Tibial nerve (tissue), 4 donors: ENCODE measurements around the gene CALM1. TPM values are rescaled to one million over a fixed set of nuclear protein-coding genes. Genes with fewer than 3 reads are reported as not detected.

Source experiments
- DNase-seq, 2 donors: peaks; one replicate each; pipeline ENCODE4 v3.0.0-alpha.2; 2019; ENCODE audit warnings: low spot score in 2 of 2
- H3K27ac ChIP-seq, 4 donors: fragments of 200-600 bp; sonication (generic) in 3 of 4; one replicate each; pipeline ENCODE4 v1.5.1; 2017 to 2019; ENCODE audit warnings: mild to moderate bottlenecking in 1 of 4
- H3K27me3 ChIP-seq, 2 donors: fragments of 200-600 bp; sonication (generic) in 1 of 2; one replicate each; pipeline versions ENCODE4 v1.5.1 to v1.6.0; 2017 to 2019
- H3K36me3 ChIP-seq, 3 donors: fragments of 200-600 bp; sonication (generic); one replicate each; pipeline ENCODE4 v1.5.1; 2018 to 2019
- H3K4me1 ChIP-seq, 4 donors: fragments of 200-600 bp; sonication (generic) in 3 of 4; one replicate each; pipeline ENCODE4 v1.5.1; 2017 to 2019
- H3K4me3 ChIP-seq, 4 donors: fragments of 200-600 bp; sonication (generic) in 3 of 4; one replicate each; pipeline ENCODE4 v1.5.1; 2017 to 2019; ENCODE audit warnings: mild to moderate bottlenecking in 1 of 4, moderate library complexity in 1 of 4
- H3K9me3 ChIP-seq, 4 donors: fragments of 200-600 bp; sonication (generic) in 3 of 4; one replicate each; pipeline ENCODE4 v1.5.1; 2017 to 2019
- EP300 ChIP-seq, 2 donors: sonication (generic); formaldehyde crosslinking; IDR thresholded peaks; one replicate each; pipeline ENCODE4 v1.6.1; 2017; ENCODE audit warnings: antibody characterized with exemption in 2 of 2, mild to moderate bottlenecking in 1 of 2
- POLR2A ChIP-seq, 2 donors: fragments of 450-650 bp; IDR thresholded peaks; one replicate each; pipeline ENCODE4 v1.6.1; 2017; ENCODE audit warnings: antibody characterized with exemption in 2 of 2, mild to moderate bottlenecking in 2 of 2, moderate library complexity in 2 of 2
- WGBS, 2 donors: methylation state at CpG; one replicate each; pipeline ENCODE4 v1.1.5; 2018; 5-methylcytosine and 5-hydroxymethylcytosine counted together
- total RNA-seq, 4 donors: library from RNA; depleted of rRNA; stranded (reverse); fragments of >200 nt; gene quantifications; one replicate each; pipeline ENCODE4 v1.1.0, GENCODE V29; 2016
- TF ChIP-seq, protein P1 (sequence below), 5 experiments: fragments of 200-600 bp in 3 of 5; fragments of 450-650 bp in 2 of 5; sonication (generic) in 3 of 5; IDR thresholded peaks; one replicate each; pipeline ENCODE4 v1.5.1; 2016 to 2019; ENCODE audit warnings: antibody characterized with exemption in 5 of 5, mild to moderate bottlenecking in 3 of 5, moderate library complexity in 2 of 5

The CALM1 gene
- total RNA-seq, 4 donors from 2014 or later, result 117 to 209 (median 165) TPM

DNA sequence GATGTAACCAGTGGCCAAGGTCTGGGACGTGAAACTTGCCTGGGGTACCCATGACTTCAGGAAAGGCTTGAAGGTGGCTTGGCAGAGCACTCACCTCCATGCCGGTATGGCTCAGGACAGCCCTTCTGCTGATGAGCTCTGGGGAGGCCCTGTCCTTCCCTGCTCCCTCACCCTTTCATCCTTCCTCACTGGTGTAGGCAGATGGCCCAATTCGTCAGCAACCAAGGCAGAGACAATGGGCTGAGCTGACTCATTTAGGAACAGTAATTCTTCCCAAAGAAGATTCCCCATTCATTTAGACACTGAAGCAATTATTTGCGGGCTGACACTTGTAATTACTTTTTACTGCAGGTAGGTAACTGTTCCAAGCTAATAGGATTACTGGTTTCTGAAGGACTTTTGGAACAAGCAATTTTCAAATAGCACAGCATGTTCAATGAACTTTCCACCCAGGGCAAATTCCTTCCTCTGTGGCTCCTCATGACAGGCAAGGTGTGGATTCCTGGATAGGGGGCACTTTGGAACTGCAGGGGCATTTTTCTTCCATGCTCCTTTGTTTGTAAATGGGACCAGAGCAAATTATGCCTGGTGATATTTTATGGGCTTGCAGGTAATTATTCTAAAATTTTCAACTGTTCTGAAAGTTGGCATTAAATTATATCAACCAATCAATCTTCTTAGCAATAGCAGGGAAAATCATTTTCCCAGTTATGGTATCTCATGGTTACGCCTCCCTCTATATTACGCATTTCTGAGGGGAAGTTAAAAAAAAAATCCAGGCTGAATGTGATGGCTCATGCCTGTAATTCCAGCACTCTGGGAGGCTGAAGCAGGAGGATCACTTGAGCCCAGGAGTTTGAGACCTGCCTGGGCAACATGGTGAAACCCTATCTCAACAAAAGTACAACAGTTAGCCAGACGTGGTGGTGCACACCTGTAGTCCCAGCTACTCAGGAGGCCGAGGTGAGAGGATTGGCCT lies 41.0 kb upstream of the CALM1 start:
- Histone ChIP-seq H3K36me3 (no peaks in the 10 kb centered on the region), H3K4me3 (no peak overlapping the region), H3K27me3 (no peaks in the 10 kb centered on the region), H3K4me1 (no peaks in the 10 kb centered on the region), H3K27ac (no peak overlapping the region), H3K9me3 (no peaks in the 10 kb centered on the region)
- DNase-seq, result no peak
- WGBS, 2 donors, result 61 to 73% methylated on average over 7 to 8 of the region's 8 CpGs
- TF ChIP-seq, protein P1, sequence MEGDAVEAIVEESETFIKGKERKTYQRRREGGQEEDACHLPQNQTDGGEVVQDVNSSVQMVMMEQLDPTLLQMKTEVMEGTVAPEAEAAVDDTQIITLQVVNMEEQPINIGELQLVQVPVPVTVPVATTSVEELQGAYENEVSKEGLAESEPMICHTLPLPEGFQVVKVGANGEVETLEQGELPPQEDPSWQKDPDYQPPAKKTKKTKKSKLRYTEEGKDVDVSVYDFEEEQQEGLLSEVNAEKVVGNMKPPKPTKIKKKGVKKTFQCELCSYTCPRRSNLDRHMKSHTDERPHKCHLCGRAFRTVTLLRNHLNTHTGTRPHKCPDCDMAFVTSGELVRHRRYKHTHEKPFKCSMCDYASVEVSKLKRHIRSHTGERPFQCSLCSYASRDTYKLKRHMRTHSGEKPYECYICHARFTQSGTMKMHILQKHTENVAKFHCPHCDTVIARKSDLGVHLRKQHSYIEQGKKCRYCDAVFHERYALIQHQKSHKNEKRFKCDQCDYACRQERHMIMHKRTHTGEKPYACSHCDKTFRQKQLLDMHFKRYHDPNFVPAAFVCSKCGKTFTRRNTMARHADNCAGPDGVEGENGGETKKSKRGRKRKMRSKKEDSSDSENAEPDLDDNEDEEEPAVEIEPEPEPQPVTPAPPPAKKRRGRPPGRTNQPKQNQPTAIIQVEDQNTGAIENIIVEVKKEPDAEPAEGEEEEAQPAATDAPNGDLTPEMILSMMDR (IDR thresholded peaks at IDR 0.05), result no peak
- TF ChIP-seq POLR2A (IDR thresholded peaks at IDR 0.05) (no peak), EP300 (IDR thresholded peaks at IDR 0.05) (no peak)

GRCh38 chr14:90356925-90357324 lies 39.9 kb upstream of the CALM1 start:
- DNase-seq, result no peak
- no peak for TF ChIP-seq EP300 (IDR thresholded peaks at IDR 0.05)
- TF ChIP-seq, protein P1 (IDR thresholded peaks at IDR 0.05), result no peak
- 92 to 100% methylated on average over 1 of the region's 1 CpG for WGBS, 2 donors
- no peaks in the 10 kb centered on the region for H3K9me3 ChIP-seq
- H3K4me1 ChIP-seq, result no peaks in the 10 kb centered on the region
- no peaks in the 10 kb centered on the region for H3K36me3 ChIP-seq
- no peak overlapping the region for H3K4me3 ChIP-seq
- H3K27me3 ChIP-seq, result peaks cover 0 to 7% of the 10 kb centered on the region in 2 donors
- H3K27ac ChIP-seq, result no peak overlapping the region

DNA sequence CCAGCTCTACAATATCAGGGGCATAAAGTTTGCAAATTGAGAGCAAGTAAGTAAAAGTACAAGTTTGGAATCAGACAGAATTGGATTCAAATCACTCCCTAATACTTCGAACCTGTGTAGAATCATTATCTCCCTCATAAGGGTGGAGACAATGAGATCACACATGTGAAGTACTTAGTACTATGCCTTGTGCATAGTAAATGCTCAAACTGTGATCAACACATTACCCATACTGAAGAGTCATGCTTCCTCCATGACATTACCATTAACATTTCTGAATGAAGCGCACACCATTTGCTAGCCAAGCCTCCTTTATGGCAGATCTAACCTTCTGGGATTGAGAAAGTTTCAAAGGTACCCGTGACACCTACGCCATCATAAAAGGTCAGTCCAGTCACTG lies 38.5 kb upstream of the CALM1 start:
- Histone ChIP-seq H3K4me3 (no peak overlapping the region), H3K4me1 (no peaks in the 10 kb centered on the region), H3K36me3 (no peaks in the 10 kb centered on the region), H3K9me3 (no peaks in the 10 kb centered on the region), H3K27me3 (peaks cover 0 to 7% of the 10 kb centered on the region in 2 donors), H3K27ac (no peak overlapping the region)
- no peak for DNase-seq
- WGBS, 2 donors, result 88 to 93% methylated on average over 4 of the region's 4 CpGs
- TF ChIP-seq EP300 (IDR thresholded peaks at IDR 0.05) (no peak), POLR2A (IDR thresholded peaks at IDR 0.05) (no peak)
- TF ChIP-seq, protein P1 (IDR thresholded peaks at IDR 0.05), result no peak

GRCh38 chr14:90361865-90362557 lies 34.8 kb upstream of the CALM1 start:
- H3K9me3 ChIP-seq, result no peaks in the 10 kb centered on the region
- DNase-seq, result no peak
- no peaks in the 10 kb centered on the region for H3K4me1 ChIP-seq
- no peak overlapping the region for H3K4me3 ChIP-seq
- peaks cover 0 to 7% of the 10 kb centered on the region in 2 donors for H3K27me3 ChIP-seq
- no peaks in the 10 kb centered on the region for H3K36me3 ChIP-seq
- no peak overlapping the region for H3K27ac ChIP-seq
- TF ChIP-seq, protein P1 (IDR thresholded peaks at IDR 0.05), result no peak
- no peak for TF ChIP-seq POLR2A (IDR thresholded peaks at IDR 0.05)
- no peak for TF ChIP-seq EP300 (IDR thresholded peaks at IDR 0.05)
- WGBS, 2 donors, result 81 to 85% methylated on average over 7 of the region's 7 CpGs

DNA sequence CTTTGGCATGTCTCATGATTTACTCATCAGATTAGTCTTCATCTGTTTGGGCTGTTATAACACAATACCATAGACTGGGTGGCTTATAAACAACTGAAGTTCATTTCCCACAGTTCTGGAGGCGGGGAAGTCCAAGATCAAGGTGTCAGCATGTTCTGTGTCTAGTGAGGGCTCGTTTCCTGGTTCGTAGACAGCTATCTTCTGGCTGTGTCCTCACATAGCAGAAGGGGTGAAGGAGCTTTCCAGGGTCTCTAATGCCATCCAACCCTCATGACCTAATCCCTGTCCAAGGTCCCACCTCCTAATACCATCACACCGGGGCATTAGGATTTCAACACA lies 34.3 kb upstream of the CALM1 start:
- no peaks in the 10 kb centered on the region for H3K36me3 ChIP-seq
- H3K27ac ChIP-seq, result no peak overlapping the region
- no peaks in the 10 kb centered on the region for H3K4me1 ChIP-seq
- no peaks in the 10 kb centered on the region for H3K9me3 ChIP-seq
- WGBS, 2 donors, result 87 to 88% methylated on average over 4 of the region's 4 CpGs
- H3K27me3 ChIP-seq, result peaks cover 0 to 7% of the 10 kb centered on the region in 2 donors
- DNase-seq, result no peak
- no peak for TF ChIP-seq POLR2A (IDR thresholded peaks at IDR 0.05)
- no peak overlapping the region for H3K4me3 ChIP-seq
